ENCODE measurements around the gene RNFT2. TPM values are rescaled to one million over a fixed set of nuclear protein-coding genes. Genes with fewer than 3 reads are reported as not detected.

The RNFT2 gene
- total RNA-seq, 1 experiment from 2014 or later: 21.1 TPM

GRCh38 chr12:116773276-116773731, 35.2 kb downstream of the RNFT2 start:
- no peaks in the 10 kb centered on the region for H3F3A ChIP-seq (ENCODE audit: insufficient read depth, low read depth)
- H3K4me1 ChIP-seq (replicated peaks; ENCODE audit: insufficient read depth): no peaks in the 10 kb centered on the region
- no peaks in the 10 kb centered on the region for H4K20me1 ChIP-seq (ENCODE audit: insufficient read depth)
- H3K27me3 ChIP-seq (ENCODE audit: insufficient read depth, low read depth): no peaks in the 10 kb centered on the region
- H3K27ac ChIP-seq: no peak overlapping the region
- H3K9me3 ChIP-seq (ENCODE audit: insufficient read depth, low read depth): no peaks in the 10 kb centered on the region
- TF ChIP-seq, protein P1, sequence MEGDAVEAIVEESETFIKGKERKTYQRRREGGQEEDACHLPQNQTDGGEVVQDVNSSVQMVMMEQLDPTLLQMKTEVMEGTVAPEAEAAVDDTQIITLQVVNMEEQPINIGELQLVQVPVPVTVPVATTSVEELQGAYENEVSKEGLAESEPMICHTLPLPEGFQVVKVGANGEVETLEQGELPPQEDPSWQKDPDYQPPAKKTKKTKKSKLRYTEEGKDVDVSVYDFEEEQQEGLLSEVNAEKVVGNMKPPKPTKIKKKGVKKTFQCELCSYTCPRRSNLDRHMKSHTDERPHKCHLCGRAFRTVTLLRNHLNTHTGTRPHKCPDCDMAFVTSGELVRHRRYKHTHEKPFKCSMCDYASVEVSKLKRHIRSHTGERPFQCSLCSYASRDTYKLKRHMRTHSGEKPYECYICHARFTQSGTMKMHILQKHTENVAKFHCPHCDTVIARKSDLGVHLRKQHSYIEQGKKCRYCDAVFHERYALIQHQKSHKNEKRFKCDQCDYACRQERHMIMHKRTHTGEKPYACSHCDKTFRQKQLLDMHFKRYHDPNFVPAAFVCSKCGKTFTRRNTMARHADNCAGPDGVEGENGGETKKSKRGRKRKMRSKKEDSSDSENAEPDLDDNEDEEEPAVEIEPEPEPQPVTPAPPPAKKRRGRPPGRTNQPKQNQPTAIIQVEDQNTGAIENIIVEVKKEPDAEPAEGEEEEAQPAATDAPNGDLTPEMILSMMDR (conservative IDR thresholded peaks at IDR 0.05): peak; percentile 49; the same call in 1 of the 2 replicates
- TF ChIP-seq EZH2 (IDR thresholded peaks at IDR 0.05; ENCODE audit: low read depth): no peak
- no peak overlapping the region for H2AFZ ChIP-seq
- no peak overlapping the region for H3K4me3 ChIP-seq
- no peak for DNase-seq
- intact Hi-C loops (cut with micrococcal nuclease; ENCODE audit: unreplicated experiment): no loop called here
- no peaks in the 10 kb centered on the region for H3K79me2 ChIP-seq (ENCODE audit: low read depth)
- no peaks in the 10 kb centered on the region for H3K9me2 ChIP-seq (ENCODE audit: insufficient read depth)
- CTCF ChIA-PET: no interaction called here
- POLR2A ChIA-PET (ENCODE audit: unreplicated experiment): no interaction called here
- H3K36me3 ChIP-seq (ENCODE audit: low read depth): no peaks in the 10 kb centered on the region
- no peak overlapping the region for H3K4me2 ChIP-seq
- BruUV-seq (replicated peaks): no TSS peak

DNA sequence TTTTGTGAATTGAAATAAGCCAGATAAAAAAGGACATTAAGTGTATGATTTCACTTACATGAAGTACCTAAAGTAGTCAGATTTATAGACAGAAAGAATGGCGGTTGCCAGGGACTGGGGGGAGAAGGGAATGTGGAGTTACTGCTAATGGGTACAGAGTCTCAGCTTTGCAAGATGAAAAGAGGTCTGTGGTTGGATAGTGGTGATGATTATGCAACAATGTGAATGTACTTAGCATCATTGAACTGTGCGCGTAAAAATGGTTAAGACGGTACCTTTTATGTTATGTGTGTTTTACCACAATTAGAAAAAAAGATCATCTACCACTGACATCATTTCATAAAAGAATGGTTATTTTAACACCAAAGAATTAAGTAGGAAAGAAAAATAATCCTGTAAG, 35.9 kb downstream of the RNFT2 start:
- H3F3A ChIP-seq (ENCODE audit: insufficient read depth, low read depth): no peaks in the 10 kb centered on the region
- H3K4me3 ChIP-seq: no peak overlapping the region
- no peaks in the 10 kb centered on the region for H3K9me2 ChIP-seq (ENCODE audit: insufficient read depth)
- H3K4me2 ChIP-seq: no peak overlapping the region
- no peak for DNase-seq
- intact Hi-C loops (cut with micrococcal nuclease; ENCODE audit: unreplicated experiment): no loop called here
- ChIA-PET POLR2A (ENCODE audit: unreplicated experiment) (no interaction called here), CTCF (no interaction called here)
- H2AFZ ChIP-seq: no peak overlapping the region
- no peaks in the 10 kb centered on the region for H3K27me3 ChIP-seq (ENCODE audit: insufficient read depth, low read depth)
- H3K4me1 ChIP-seq (replicated peaks; ENCODE audit: insufficient read depth): no peaks in the 10 kb centered on the region
- TF ChIP-seq, protein P1 (conservative IDR thresholded peaks at IDR 0.05): no peak
- TF ChIP-seq EZH2 (IDR thresholded peaks at IDR 0.05; ENCODE audit: low read depth): no peak
- no peaks in the 10 kb centered on the region for H3K36me3 ChIP-seq (ENCODE audit: low read depth)
- BruUV-seq (replicated peaks): no TSS peak
- no peaks in the 10 kb centered on the region for H4K20me1 ChIP-seq (ENCODE audit: insufficient read depth)
- H3K9me3 ChIP-seq (ENCODE audit: insufficient read depth, low read depth): no peaks in the 10 kb centered on the region
- H3K79me2 ChIP-seq (ENCODE audit: low read depth): no peaks in the 10 kb centered on the region
- H3K27ac ChIP-seq: no peak overlapping the region

- no peaks in the 10 kb centered on the region for H3K9me2 ChIP-seq (ENCODE audit: insufficient read depth)
- no peaks in the 10 kb centered on the region for H3K36me3 ChIP-seq (ENCODE audit: low read depth)
- no peak for TF ChIP-seq EZH2 (IDR thresholded peaks at IDR 0.05; ENCODE audit: low read depth)
- TF ChIP-seq, protein P1 (conservative IDR thresholded peaks at IDR 0.05): no peak
- ChIA-PET CTCF (no interaction called here), POLR2A (ENCODE audit: unreplicated experiment) (no interaction called here)
- no peaks in the 10 kb centered on the region for H3K4me1 ChIP-seq (replicated peaks; ENCODE audit: insufficient read depth)
- no peaks in the 10 kb centered on the region for H3K27me3 ChIP-seq (ENCODE audit: insufficient read depth, low read depth)
- BruUV-seq (replicated peaks): no TSS peak
- no peaks in the 10 kb centered on the region for H3K79me2 ChIP-seq (ENCODE audit: low read depth)
- H2AFZ ChIP-seq: no peak overlapping the region
- H3K4me3 ChIP-seq: no peak overlapping the region
- H3K4me2 ChIP-seq: no peak overlapping the region
- H3F3A ChIP-seq (ENCODE audit: insufficient read depth, low read depth): no peaks in the 10 kb centered on the region
- DNase-seq: no peak
- no peak overlapping the region for H3K27ac ChIP-seq
- no peaks in the 10 kb centered on the region for H4K20me1 ChIP-seq (ENCODE audit: insufficient read depth)
- H3K9me3 ChIP-seq (ENCODE audit: insufficient read depth, low read depth): no peaks in the 10 kb centered on the region
- intact Hi-C loops (cut with micrococcal nuclease; ENCODE audit: unreplicated experiment): no loop called here
These were observed 39.1 kb downstream of the RNFT2 start for GRCh38 chr12:116777245-116777644.
